Posterior cingulate gyrus (tissue), 11 donors: ENCODE measurements around the gene IL18R1.

Experiments
- DNase-seq, 10 donors: peaks; one replicate each; pipeline versions ENCODE4 v3.0.0 to v3.0.0-alpha.2; 2020 to 2021; ENCODE audit warnings: mixed read lengths in 3 of 10
- intact Hi-C: fragments of 100-400 bp; cut with DNase I; formaldehyde crosslinking; loops from one replicate; pipeline ENCODE4 v1.15.1; 2023

The IL18R1 gene

GRCh38 chr2:102427249-102427648, 71.7 kb downstream of the IL18R1 start:
- DNase-seq = no peak
- intact Hi-C loops = no loop called here

DNA sequence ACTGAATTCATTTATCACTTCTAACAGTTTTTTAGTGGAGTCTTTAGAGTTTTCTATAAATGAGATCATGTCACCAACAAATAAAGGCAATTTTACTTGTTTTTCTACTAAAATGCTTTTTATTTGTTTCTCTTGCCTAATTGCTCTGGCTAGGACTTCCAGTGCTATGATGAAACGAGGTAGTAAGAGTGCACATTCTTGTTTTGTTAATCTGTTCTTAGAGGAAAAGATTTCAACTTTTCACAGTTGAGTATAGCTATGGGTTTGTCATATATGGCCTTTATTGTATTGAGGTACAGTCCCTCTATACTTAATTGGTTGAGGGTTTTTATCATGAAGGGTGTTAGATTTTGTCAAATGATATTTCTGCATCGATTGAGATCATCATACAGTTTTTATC, 73.0 kb downstream of the IL18R1 start:
- DNase-seq = no peak
- intact Hi-C loops = no loop called here

DNA sequence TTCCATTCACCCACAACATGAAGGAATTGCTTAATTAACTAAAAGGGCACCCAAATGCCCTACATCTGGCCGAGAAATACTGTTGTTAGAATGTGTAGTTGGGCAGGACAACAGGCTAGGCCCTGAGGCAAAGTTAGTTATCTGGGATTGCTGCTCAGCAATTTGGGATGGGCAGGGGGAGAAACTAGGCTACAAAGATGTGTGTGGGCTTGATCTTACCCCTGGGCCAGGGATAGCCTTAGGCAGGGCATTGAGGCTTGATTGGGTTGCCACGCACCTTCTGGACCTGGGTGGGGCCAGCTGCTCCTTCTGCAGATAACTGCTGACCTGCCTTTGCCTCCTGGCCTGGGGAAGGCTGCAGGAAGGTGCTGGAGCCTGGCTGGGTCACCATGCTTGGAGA, 76.8 kb downstream of the IL18R1 start:
- DNase-seq = no peak
- intact Hi-C loops = no loop called here

- DNase-seq = no peak
- intact Hi-C loops = no loop called here
These were observed 78.5 kb downstream of the IL18R1 start for GRCh38 chr2:102433973-102434654.

DNA sequence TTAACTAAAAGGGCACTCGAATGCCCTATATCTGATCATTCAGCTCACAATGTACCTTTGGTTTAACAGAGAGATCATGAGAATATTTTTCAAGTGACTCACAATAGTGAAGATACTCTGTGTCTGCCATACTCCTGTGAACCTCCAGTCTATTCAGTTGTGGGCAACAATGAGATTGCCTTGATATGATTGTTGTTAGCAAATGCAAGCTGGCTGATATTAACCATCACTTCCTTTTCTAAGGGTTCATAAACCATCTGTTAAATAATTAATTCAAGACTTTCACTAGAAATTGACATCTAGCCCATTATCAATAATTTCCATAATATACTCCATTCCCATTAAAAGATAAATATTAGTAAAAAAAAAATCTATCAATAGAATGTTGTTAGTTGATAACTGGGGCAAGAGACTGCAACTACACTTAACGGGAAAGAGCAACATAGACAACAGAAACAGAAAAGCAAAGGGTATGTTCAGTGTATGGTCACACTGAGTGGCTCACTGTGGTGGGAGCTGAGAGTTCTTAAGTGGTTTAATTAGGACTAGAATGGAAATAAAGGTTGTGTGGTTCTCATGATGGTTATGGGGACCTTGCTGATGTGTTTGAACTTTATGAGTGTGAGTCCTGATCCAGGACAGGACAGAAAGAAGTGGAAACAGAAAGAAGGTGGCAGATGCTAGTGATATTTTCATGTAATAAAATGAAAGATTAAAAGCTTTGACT, 79.2 kb downstream of the IL18R1 start:
- no peak for DNase-seq
- intact Hi-C loops = no loop called here

- no peak for DNase-seq
- intact Hi-C loops = no loop called here
These were observed 80.1 kb downstream of the IL18R1 start for GRCh38 chr2:102435741-102436140.

- intact Hi-C loops = no loop called here
- no peak for DNase-seq
These were observed 80.7 kb downstream of the IL18R1 start for GRCh38 chr2:102436323-102436722.

DNA sequence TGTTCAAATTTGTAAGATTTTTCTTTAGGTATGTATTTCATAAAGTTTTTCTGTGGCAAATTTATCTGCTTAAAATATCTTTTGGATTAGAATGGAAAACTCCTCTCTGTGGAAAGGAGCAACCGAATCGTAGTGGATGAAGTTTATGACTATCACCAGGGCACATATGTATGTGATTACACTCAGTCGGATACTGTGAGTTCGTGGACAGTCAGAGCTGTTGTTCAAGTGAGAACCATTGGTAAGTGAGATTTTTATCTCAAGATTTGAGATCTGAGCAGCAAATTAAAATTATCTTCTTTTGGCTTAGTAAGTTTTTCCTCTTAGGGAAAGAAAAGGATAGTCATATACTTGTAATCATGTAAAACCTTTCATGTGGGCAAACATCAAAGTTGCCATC, 81.5 kb downstream of the IL18R1 start:
- intact Hi-C loops = no loop called here
- no peak for DNase-seq

DNA sequence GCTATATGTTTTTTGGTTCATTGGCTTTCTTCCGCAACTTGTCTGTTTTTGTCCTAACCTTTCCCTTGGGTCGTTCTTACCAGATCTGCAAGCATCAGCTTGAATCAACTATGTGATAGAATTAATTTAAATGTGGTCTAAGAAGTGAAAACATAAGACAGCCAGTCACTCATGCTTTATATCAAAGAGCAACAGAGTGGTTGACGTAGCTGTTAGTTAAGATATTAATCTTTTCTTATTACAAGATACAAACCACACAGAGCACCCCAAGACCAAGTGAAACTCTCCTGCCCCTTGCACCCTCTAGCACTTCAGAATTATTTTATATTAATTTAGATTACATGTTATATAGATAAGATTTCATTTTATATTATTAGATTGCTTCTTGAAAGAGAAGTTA, 82.5 kb downstream of the IL18R1 start:
- DNase-seq = no peak
- intact Hi-C loops = no loop called here

GRCh38 chr2:102438578-102438977, 83.0 kb downstream of the IL18R1 start:
- no peak for DNase-seq

GRCh38 chr2:102439065-102439695, 83.6 kb downstream of the IL18R1 start:
- intact Hi-C loops = no loop called here
- no peak for DNase-seq

More at GRCh38 chr2:102438578-102438977, 83.0 kb downstream of the IL18R1 start:
- intact Hi-C loops = no loop called here

DNA sequence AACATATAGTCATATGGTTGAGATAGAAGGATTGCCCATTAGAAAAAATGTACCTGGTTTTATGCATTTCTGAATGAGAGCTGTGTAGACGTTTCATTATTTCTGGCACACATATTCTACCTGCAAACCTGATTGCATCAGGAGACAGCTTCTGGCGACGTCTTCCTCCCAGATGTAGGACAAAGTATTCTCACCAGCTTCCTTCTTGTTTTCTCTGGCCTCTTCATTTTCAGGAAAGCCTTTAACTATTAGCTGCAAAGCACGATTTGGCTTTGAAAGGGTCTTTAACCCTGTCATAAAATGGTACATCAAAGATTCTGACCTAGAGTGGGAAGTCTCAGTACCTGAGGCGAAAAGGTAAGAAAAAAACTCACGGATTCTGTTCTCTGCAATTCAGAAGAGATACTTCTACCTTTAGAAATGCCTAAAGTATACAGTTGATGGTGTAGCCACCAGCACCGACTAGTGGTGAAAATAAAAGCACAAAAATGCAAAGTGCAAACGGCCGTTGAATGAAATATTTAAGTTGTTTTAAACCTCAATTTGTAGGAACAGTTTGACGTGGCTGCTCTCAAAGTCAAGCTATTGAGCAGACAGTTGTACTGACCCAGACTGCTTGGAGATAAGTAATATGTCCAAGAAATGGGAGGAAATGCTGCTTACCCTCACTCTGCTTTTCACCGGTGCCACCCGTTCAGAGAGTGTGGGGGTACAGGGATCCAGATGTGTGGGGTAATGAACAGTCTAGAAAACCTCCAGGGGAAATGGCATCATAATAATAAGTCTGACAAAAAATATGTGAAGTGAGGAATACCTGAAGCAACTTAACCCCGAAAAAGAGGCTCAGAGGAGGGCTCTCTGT, 87.6 kb downstream of the IL18R1 start:
- intact Hi-C loops = loop anchor here (5.0 kb wide), 2 partner anchors 201 to 561 kb away; no protein-coding TSS in a partner anchor
- peak in 2 of 10 donors; percentile 15 to 20 for DNase-seq

DNA sequence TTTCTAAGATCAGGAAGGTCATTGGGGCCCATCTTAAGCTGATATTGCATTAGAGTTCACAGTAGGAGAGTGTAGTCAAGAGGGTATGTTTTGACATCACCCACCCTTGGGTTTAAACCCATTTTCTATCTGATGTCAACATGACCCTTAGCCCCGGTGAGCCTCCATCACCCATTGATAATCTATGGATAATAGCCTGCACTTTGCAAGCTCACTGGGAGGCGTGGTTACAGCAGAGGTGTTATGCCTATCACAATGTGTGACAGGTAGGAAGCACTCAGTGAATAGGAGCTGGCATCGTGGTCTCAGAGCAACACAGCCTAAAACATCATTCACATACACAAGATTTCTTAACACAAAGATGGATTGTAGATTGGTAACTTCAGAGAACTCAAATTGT, 88.6 kb downstream of the IL18R1 start:
- no peak for DNase-seq
- intact Hi-C loops = loop anchor here (5.0 kb wide), 2 partner anchors 202 to 562 kb away; no protein-coding TSS in a partner anchor

- intact Hi-C loops = no loop called here
- no peak for DNase-seq
These were observed 91.3 kb downstream of the IL18R1 start for GRCh38 chr2:102446936-102447335.
